ENCODE data around the gene PAOX.

The PAOX gene

DNA sequence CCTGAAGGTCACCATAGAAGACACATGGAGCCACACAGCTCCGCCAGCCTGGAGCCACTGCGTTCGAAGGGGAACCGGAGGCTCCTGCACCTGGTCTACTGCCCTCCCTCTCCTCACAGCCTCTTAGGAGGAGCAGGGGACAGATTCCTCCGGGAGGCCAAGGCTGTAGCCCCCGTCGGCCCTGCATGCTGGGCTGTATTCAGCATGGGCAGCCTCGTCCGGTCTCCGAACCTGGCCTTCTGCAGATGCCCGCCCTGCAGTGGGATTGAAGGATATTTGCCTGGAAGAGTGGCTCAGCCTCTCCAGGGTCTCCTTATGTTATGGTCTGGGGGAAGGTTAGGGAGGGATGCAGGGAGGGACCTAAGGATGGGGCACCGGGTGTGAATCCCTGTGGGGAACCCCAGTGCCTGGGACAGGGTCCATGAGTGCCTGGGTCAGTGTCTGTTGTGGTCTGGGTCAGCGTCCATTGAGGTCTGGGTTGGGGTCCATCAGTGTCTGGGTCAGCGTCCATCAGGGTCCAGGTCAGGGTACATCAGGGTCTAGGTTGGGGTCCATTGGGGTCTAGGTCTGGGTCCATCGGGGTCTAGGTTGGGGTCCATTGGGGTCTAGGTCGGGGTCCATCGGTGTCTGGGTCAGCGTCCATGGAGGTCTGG is 61.7 kb downstream of the PAOX start:
- no peak for DNase-seq

Data from midbrain (tissue), 1 donor.